ENCODE results near the gene IPO4.

Gene IPO4

DNA sequence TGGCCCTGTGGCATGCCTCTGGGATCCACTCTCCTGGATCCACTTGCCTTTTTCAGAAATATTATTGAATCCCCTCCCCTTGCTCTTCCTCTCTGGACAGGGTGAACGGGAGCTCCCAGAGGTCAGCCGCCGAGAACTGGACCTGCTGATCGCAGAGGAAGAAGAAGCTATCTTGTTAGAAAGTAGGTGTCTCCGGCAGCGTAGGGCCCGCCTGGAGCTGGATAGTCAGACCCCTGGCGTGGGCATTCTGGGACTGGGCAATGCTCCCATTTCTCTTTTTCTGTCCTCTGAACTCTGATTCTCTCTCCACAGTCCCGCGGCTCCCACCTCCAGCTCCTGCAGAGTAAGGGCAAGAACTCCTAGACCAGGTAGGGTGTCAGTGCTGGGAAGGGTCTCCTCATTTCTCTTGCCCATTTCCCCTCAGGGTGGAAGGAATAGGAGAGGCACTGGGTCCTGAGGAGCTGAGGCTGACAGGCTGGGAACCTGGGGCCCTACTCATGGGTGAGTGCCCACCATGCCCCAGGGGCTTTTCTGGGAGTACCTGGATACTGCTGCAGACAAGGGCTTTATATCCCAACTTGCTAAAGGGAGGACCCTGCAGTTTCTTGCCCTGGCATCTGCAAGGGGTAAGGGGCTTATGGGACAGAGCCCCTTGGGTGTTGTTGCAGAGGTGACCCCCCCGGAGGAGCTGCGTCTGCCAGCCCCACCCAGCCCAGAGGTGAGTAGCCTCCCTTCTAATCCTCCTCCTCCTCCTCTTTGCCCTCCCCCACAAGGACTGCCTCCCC, 11.4 kb downstream of the IPO4 start:
- DNase-seq (ENCODE audit: low read depth, low spot score) = no peak

DNA sequence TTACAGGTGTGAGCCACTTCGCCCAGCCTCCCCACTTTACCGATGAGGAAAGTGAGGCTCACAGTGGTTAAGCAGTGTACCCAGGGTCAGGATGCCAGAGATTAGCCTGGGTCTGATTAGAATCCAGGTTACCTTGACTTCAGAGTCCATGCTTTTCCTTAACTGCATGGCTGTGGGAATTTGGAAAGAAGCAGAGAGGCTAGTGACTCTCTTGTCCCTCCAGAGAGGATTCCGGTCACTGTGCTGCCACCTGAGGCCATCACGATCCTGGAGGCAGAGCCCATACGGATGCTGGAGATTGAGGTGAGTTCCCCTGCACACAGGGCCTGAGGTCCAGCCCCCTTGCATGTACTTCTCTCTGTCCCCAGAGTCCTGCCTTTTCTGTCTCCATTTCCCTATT, 12.0 kb downstream of the IPO4 start:
- DNase-seq (ENCODE audit: low read depth, low spot score) = no peak

DNA sequence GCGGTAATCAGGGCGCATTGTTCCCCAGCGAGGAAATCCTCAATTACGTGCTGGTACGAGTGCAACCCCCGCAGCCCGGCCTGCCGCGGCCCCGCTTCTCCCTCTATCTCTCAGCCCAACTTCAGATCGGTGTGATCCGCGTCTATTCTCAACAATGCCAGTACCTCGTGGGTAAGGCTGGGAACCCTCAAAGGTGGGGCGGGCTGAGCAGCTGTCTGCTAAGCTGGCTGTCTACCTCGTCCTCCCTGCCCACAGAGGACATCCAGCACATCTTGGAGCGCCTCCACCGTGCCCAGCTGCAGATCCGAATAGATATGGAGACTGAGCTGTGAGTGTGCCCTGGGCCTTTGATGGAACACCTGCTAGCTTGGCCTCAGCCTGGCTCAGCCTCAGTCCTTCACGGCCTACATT, 15.7 kb downstream of the IPO4 start:
- DNase-seq (ENCODE audit: low read depth, low spot score) = no peak

DNA sequence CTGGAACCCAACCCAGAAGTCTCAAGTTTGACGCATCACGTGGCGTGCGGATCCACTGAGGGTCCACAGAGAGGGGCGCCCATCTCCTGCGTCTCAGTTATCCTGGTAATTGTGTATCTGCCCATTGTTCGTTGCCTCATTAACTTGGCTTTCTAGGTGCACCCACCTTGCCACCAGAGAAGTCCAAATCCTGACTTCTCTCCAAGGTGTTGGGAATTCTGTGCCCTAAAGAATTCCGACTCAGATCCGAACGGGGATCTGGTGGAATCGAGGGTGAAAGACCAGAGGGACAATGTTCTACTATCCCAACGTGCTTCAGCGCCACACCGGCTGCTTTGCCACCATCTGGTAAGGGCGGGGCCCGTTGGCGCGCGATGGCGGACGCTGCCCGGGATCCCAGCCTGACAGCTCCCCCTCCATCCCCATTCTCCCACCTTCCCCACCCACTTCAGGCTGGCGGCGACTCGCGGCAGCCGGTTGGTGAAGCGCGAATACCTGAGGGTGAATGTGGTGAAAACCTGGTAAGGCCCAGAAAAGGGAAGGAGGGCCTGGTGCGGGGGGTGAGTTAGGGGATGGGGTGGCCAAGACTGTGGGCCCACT, 16.3 kb downstream of the IPO4 start:
- no peak for DNase-seq (ENCODE audit: low read depth, low spot score)

- DNase-seq (ENCODE audit: low read depth, low spot score) = peak; percentile 97
Observed at GRCh38 chr14:24171422-24172260, 17.0 kb downstream of the IPO4 start, which contains the start of gene REC8. REC8 (plus strand) TSS chr14:24172080; CDS start chr14:24172553, 473 bp downstream.

GRCh38 chr14:24167469-24168114, 21.0 kb downstream of the IPO4 start:
- DNase-seq (ENCODE audit: low read depth, low spot score) = no peak

DNA sequence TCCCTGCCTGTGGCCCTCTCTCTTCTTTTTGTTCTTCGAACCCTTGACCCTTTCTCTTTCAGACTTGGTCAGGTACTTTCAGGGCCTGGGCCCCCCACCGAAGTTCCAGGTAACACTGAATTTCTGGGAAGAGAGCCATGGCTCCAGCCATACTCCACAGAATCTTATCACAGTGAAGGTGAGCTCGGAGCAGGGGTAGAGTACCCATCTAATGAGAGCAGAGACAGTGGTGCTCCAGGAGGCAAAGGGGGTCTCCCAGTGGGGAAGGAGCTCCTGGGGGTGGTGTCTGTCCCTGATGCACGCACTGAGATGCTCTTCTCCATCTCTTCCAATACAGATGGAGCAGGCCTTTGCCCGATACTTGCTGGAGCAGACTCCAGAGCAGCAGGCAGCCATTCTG, 22.8 kb downstream of the IPO4 start:
- no peak for DNase-seq (ENCODE audit: low read depth, low spot score)

- no peak for DNase-seq (ENCODE audit: low read depth, low spot score)
Observed at GRCh38 chr14:24164518-24164991, 24.1 kb downstream of the IPO4 start.

DNA sequence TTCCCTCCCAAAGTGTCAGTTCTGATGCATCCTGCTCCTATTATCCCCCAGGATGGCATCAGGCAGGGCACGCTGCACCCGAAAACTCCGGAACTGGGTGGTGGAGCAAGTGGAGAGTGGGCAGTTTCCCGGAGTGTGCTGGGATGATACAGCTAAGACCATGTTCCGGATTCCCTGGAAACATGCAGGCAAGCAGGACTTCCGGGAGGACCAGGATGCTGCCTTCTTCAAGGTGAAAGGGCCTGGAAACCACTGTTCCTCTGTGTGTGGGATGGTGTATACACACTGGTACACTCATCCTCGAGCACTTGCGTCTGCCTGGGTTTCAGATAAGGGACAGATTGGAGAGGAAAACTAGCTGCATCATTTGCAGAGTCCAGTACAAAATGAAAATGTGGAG, 26.5 kb downstream of the IPO4 start:
- DNase-seq (ENCODE audit: low read depth, low spot score) = no peak

DNA sequence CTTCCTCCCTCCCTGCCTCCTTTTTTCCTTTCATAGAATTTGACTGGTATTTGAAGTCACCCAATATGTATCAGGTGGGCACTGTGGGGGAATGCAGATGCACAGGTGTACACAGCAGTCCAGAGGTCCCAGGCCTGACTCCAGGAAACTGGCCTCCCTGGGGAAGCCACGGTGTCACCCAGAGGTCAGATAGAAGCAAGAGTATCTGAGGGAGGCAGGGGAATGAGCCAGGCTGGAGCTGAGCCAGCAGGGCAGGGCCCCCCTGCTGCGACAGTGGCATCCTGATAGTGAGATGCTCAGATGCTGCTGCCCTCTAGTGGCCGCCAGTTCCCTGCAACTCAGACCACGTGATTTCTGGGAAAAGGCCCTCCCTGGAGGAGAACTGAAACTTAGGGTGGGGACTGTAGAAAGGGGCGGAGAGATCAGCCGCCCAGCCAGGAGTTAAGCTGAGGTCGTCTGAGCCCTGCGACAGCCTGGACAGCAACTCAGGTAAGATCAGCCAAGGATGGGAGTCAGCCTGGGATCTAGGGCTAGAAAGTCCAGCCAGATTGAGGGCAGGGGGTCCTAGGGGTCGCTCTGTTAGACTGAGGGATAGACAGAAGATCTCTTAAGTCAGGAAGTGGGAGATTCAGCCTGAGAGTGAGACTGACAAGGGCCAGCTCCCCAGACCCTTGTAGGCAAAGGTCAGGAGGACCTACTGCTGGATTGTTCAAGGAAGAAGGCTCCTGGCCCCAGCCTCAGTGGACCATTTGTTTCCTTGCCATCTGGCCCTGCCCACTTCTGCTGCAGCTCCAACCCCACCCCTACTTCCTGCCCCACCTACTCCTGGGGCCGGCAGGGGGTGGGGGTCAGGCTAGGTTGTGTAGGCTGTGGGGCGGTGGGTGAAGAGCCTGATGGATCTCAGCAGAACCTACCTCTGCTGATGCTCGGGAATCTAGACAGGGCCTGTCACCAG, 27.5 kb downstream of the IPO4 start, which contains the start of gene IRF9:
IRF9 (plus strand) TSS at position 416 of the 955 bp plus-strand sequence. CDS start 880 bp downstream, outside the sequence.
- DNase-seq (ENCODE audit: low read depth, low spot score) = peak; percentile 80

- DNase-seq (ENCODE audit: low read depth, low spot score) = no peak
Observed at GRCh38 chr14:24160499-24160849, 28.1 kb downstream of the IPO4 start.

GRCh38 chr14:24159777-24160498, 28.7 kb downstream of the IPO4 start:
- DNase-seq (ENCODE audit: low read depth, low spot score) = no peak

- no peak for DNase-seq (ENCODE audit: low read depth, low spot score)
Observed at GRCh38 chr14:24157331-24157730, 31.3 kb downstream of the IPO4 start.

DNA sequence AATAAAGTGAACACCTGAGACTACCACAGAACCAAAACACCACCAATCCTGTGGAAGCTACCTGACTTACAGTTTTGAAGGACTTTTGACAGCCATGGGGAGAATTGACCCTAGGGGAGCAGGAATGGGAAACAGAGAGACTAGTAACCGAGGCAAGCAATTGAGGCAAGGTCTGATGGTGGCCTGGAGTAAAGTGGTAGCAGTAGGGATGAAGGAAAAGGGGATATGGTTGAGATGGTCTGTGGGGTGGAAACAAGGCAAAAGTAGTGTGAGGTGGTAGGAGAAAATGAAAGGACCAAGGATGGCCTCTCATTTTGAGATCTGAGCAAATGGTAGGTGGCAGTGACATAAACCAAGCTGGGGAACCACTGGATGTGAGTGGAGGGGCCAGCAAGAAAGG, 31.8 kb downstream of the IPO4 start:
- no peak for DNase-seq (ENCODE audit: low read depth, low spot score)

- DNase-seq (ENCODE audit: low read depth, low spot score) = no peak
Observed at GRCh38 chr14:24155100-24155499, 33.5 kb downstream of the IPO4 start.

GRCh38 chr14:24151404-24152080, 37.1 kb downstream of the IPO4 start:
- no peak for DNase-seq (ENCODE audit: low read depth, low spot score)

GRCh38 chr14:24150993-24151392, 37.6 kb downstream of the IPO4 start:
- DNase-seq (ENCODE audit: low read depth, low spot score) = no peak

GRCh38 chr14:24150567-24150966, 38.0 kb downstream of the IPO4 start:
- no peak for DNase-seq (ENCODE audit: low read depth, low spot score)

- DNase-seq (ENCODE audit: low read depth, low spot score) = no peak
Observed at GRCh38 chr14:24150061-24150460, 38.6 kb downstream of the IPO4 start.

Measured in iPS DF 19.7 (cell line).